GM15510 (cell line): ENCODE data around the gene GRM1.

ENCODE experiments used
- POLR2A ChIP-seq: IDR thresholded peaks from 3 replicates; pipeline ENCODE4 v1.6.1; 2011; ENCODE audit warnings: borderline replicate concordance; ENCODE audit not compliant: insufficient read length; ENCODE audit errors: extremely low read depth

Gene GRM1

GRCh38 chr6:146194434-146194833, 165.6 kb downstream of the GRM1 start:
- TF ChIP-seq POLR2A: no peak

GRCh38 chr6:146200176-146200575, 171.3 kb downstream of the GRM1 start:
- no peak for TF ChIP-seq POLR2A

- TF ChIP-seq POLR2A: no peak
Measured at GRCh38 chr6:146202570-146202969, 173.7 kb downstream of the GRM1 start.

GRCh38 chr6:146209942-146210341, 181.1 kb downstream of the GRM1 start:
- TF ChIP-seq POLR2A: no peak

- TF ChIP-seq POLR2A: no peak
Measured at GRCh38 chr6:146210406-146211083, 181.7 kb downstream of the GRM1 start.

- no peak for TF ChIP-seq POLR2A
Measured at GRCh38 chr6:146211646-146212045, 182.8 kb downstream of the GRM1 start.

- TF ChIP-seq POLR2A: no peak
Measured at GRCh38 chr6:146212781-146213180, 183.9 kb downstream of the GRM1 start.

- TF ChIP-seq POLR2A: no peak
Measured at GRCh38 chr6:146219101-146219500, 190.2 kb downstream of the GRM1 start.

- no peak for TF ChIP-seq POLR2A
Measured at GRCh38 chr6:146224449-146224848, 195.6 kb downstream of the GRM1 start.

GRCh38 chr6:146224988-146225387, 196.1 kb downstream of the GRM1 start:
- TF ChIP-seq POLR2A: no peak

GRCh38 chr6:146240322-146240721, 211.5 kb downstream of the GRM1 start:
- no peak for TF ChIP-seq POLR2A

GRCh38 chr6:146240807-146241206, 211.9 kb downstream of the GRM1 start:
- no peak for TF ChIP-seq POLR2A

GRCh38 chr6:146244630-146245143, 215.8 kb downstream of the GRM1 start:
- no peak for TF ChIP-seq POLR2A

GRCh38 chr6:146246028-146246427, 217.2 kb downstream of the GRM1 start:
- TF ChIP-seq POLR2A: no peak

- TF ChIP-seq POLR2A: no peak
Measured at GRCh38 chr6:146253691-146254090, 224.8 kb downstream of the GRM1 start.

GRCh38 chr6:146258206-146258605, 229.3 kb downstream of the GRM1 start:
- no peak for TF ChIP-seq POLR2A
